Gastroesophageal sphincter (tissue), 3 donors: ENCODE measurements around the gene IL17RC.

Source experiments
- POLR2A ChIP-seq, 2 donors: fragments of 450-650 bp; IDR thresholded peaks; one replicate each; pipeline ENCODE4 v1.6.1; 2017; ENCODE audit warnings: antibody characterized with exemption in 2 of 2, mild to moderate bottlenecking in 2 of 2, moderate library complexity in 1 of 2
- TF ChIP-seq, protein P1 (sequence below), 4 experiments: fragments of 200-600 bp in 2 of 4; fragments of 450-650 bp in 2 of 4; sonication (generic) in 1 of 4; IDR thresholded peaks; one replicate each; pipeline ENCODE4 v1.5.1; 2017 to 2019; ENCODE audit warnings: antibody characterized with exemption in 4 of 4, mild to moderate bottlenecking in 2 of 4, moderate library complexity in 2 of 4

DNA sequence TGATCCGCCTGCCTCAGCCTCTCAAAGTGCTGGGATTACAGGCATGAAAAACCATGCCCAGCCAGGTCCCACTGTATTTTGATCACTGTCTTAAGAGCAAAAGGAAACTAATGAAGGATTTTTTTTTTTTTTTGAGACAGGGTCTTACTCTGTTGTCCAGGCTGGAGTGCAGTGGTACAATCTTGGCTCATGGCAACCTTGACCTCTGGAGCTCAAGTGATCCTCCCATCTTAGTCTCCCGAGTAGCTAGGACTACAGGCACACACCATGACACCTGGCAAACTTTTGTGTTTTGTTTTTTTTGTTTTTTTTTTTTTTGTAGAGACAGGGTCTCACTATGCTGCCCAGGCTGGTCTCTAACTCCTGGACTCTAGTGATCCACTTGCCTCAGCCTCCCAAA lies 63.4 kb downstream of the IL17RC start:
- TF ChIP-seq, protein P1, sequence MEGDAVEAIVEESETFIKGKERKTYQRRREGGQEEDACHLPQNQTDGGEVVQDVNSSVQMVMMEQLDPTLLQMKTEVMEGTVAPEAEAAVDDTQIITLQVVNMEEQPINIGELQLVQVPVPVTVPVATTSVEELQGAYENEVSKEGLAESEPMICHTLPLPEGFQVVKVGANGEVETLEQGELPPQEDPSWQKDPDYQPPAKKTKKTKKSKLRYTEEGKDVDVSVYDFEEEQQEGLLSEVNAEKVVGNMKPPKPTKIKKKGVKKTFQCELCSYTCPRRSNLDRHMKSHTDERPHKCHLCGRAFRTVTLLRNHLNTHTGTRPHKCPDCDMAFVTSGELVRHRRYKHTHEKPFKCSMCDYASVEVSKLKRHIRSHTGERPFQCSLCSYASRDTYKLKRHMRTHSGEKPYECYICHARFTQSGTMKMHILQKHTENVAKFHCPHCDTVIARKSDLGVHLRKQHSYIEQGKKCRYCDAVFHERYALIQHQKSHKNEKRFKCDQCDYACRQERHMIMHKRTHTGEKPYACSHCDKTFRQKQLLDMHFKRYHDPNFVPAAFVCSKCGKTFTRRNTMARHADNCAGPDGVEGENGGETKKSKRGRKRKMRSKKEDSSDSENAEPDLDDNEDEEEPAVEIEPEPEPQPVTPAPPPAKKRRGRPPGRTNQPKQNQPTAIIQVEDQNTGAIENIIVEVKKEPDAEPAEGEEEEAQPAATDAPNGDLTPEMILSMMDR (IDR thresholded peaks at IDR 0.05): no peak
- no peak for TF ChIP-seq POLR2A (IDR thresholded peaks at IDR 0.05)
